Bronchial epithelial cell (primary cell): ENCODE data around the gene RBM20. TPM values are rescaled to one million over a fixed set of nuclear protein-coding genes. Genes with fewer than 3 reads are reported as not detected.

Experiments used
- DNase-seq: peaks from one replicate; pipeline ENCODE4 v3.0.0-alpha.2; 2010; ENCODE audit warnings: low read depth
- FAIRE-seq: peaks from 2 replicates; lab custom pipeline; 2011; peaks lifted over from hg19 to GRCh38; lab: Jason Lieb, UNC
- H3K27me3 ChIP-seq: 2 replicates; pipeline ENCODE4 v1.5.1; 2011; ENCODE audit warnings: low read length; ENCODE audit not compliant: control insufficient read depth, insufficient read depth
- H3K36me3 ChIP-seq: 2 replicates; pipeline ENCODE4 v1.5.1; 2011; ENCODE audit warnings: low read length; ENCODE audit not compliant: control insufficient read depth, insufficient read depth
- H3K4me3 ChIP-seq: 2 replicates; pipeline ENCODE4 v1.5.1; 2011; ENCODE audit warnings: mild to moderate bottlenecking, low read depth, low read length, control low read depth
- CTCF ChIP-seq: IDR thresholded peaks from 2 replicates; pipeline ENCODE4 v1.5.1; 2011; ENCODE audit warnings: mild to moderate bottlenecking, moderate library complexity, low read length, control low read depth, inconsistent platforms; ENCODE audit not compliant: insufficient read depth, severe bottlenecking
- total RNA-seq: library from RNA; depleted of rRNA; stranded (reverse); fragments of >200 nt; gene quantifications from 2 replicates; pipeline ENCODE4 v1.2.1, GENCODE V29; 2014

Gene RBM20
- total RNA-seq, 1 donor from 2014 or later, result not detected

GRCh38 chr10:110848106-110848505 is 204.0 kb downstream of the RBM20 start:
- no peak overlapping the region for H3K4me3 ChIP-seq
- no peaks in the 10 kb centered on the region for H3K27me3 ChIP-seq
- FAIRE-seq, result no peak
- no peak for TF ChIP-seq CTCF
- no peak for DNase-seq
- no peaks in the 10 kb centered on the region for H3K36me3 ChIP-seq

GRCh38 chr10:110850099-110850498 is 206.0 kb downstream of the RBM20 start:
- Histone ChIP-seq H3K36me3 (no peaks in the 10 kb centered on the region), H3K4me3 (no peak overlapping the region), H3K27me3 (no peaks in the 10 kb centered on the region)
- DNase-seq (no peak), FAIRE-seq (no peak)
- no peak for TF ChIP-seq CTCF

GRCh38 chr10:110851020-110851612 is 207.0 kb downstream of the RBM20 start:
- TF ChIP-seq CTCF, result no peak
- DNase-seq, result peak; percentile 43
- FAIRE-seq, result no peak
- Histone ChIP-seq H3K36me3 (no peaks in the 10 kb centered on the region), H3K27me3 (no peaks in the 10 kb centered on the region), H3K4me3 (no peak overlapping the region)

GRCh38 chr10:110852255-110852896 is 208.2 kb downstream of the RBM20 start:
- DNase-seq, result peak; percentile 99

GRCh38 chr10:110852947-110853346 is 208.8 kb downstream of the RBM20 start:
- no peak for FAIRE-seq
- Histone ChIP-seq H3K27me3 (no peaks in the 10 kb centered on the region), H3K36me3 (no peaks in the 10 kb centered on the region), H3K4me3 (no peak overlapping the region)
- DNase-seq, result peak; percentile 37
- no peak for TF ChIP-seq CTCF

More at GRCh38 chr10:110852255-110852896, 208.2 kb downstream of the RBM20 start:
- H3K36me3 ChIP-seq, result no peaks in the 10 kb centered on the region
- TF ChIP-seq CTCF, result no peak
- H3K27me3 ChIP-seq, result no peaks in the 10 kb centered on the region
- peak; percentile 98 for FAIRE-seq
- H3K4me3 ChIP-seq, result no peak overlapping the region
